HG03108 (cell line): ENCODE data around the gene HMCN2.

Experiments used
- ATAC-seq: cut with Tn5 transposase; IDR thresholded peaks from one replicate; pipeline ENCODE4 v1.9.1; 2021; ENCODE audit warnings: moderate library complexity; ENCODE audit not compliant: unreplicated experiment

The HMCN2 gene

DNA sequence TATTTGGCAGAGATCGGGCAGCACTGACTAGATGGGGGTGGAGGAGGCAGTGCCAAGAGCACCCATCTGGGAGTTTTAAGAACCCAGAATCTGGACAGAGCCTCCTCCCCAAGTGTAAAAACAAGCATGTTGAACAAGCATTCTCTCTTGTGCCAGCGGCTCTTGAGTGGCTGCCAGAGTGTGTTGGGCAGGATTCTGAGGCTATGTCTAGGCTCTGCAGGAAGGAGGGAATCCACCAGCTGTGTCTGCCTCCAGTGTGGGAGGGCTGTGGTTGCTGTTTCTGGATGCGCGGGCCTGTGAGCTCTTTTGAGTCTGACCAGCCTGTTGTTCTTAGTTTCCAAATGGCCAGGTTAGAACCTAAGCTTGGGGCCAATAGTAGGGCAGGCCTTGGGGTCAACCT is 39.8 kb downstream of the HMCN2 start:
- no peak for ATAC-seq

DNA sequence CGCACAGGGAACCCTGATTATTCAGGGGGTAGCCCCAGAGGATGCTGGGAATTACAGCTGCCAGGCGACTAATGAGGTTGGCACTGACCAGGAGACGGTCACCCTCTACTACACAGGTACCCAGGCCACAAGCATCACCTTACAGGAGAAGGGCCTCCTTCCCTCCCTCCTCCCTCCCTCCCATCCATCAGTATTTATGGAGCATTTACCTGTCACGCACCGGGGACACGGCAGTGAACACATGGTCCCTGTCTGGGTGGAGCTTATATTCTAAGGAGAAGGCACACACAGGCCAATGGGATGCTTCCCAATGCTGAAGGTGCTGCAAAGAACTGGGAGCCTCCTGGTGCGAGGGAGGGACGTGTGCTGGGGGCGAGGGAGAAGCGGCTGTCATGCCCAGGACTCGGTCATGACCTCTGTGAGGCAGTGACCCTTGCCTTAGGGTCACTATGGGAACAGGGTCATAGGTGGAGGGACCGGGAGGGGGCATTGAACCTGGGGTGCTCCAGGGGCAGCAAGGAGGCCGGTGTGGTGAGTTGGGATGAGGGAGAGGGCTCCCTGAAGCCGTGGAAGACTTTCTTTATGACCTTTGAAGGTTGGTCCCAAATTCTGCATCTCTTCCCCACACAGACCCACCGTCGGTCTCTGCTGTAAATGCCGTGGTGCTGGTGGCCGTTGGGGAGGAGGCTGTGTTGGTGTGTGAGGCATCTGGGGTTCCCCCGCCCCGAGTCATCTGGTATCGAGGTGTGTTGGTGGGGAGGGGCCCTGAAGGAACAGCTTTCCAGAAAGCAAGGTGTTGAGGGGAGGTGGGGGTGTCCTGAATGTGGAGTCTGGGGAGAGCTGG is 41.5 kb downstream of the HMCN2 start:
- no peak for ATAC-seq

DNA sequence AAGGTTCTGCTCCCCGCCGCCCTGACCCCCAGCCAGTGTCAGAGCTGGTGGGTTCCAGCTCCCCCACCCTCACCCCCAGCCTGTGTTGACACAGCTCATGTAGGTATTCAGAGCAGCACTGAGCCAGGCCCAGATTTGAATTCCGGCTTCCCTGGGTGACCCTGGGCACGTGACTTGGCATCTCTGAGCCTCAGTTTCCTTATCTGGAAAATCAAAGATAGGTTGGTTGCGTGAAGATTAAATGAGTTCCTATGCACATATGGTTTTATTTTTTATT is 42.0 kb downstream of the HMCN2 start:
- no peak for ATAC-seq

- no peak for ATAC-seq
Measured at GRCh38 chr9:130308081-130308571, 42.6 kb downstream of the HMCN2 start.

DNA sequence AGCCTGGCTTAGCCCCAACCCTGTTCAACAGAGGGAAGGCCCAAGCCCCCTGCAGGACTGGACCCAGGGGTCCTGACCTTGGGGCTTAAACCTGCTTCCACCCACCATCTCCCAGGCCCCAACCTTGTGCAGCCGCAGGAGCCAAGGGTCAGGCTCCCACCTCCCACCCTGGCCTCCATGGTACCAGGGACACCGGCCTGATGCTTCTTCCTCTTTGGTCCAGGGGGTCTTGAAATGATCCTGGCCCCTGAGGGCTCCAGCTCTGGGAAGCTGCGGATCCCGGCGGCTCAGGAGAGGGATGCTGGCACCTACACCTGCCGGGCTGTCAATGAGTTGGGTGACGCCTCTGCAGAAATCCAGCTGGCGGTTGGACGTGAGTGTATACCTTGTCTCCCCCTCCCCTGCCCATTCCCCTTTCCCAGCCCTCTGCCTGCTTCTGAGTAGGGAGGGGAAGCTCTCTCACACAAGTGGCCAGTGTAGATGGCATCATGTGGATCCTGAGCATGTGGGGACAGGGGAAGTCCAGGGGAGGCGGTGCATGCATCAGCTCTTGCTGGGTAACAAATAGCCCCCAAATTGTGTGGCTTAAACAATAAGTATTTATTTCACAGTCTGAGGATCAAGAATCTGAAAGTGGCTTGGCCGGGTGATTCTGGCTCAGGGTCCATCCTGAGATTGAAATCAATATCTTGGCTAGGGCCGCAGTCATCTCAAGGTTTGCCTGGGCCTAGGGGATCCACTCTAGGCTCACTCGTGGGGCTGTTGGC is 44.3 kb downstream of the HMCN2 start:
- no peak for ATAC-seq

GRCh38 chr9:130310456-130310855 is 44.9 kb downstream of the HMCN2 start:
- ATAC-seq = no peak

GRCh38 chr9:130311003-130311402 is 45.4 kb downstream of the HMCN2 start:
- ATAC-seq = no peak

- no peak for ATAC-seq
Measured at GRCh38 chr9:130311408-130312140, 46.0 kb downstream of the HMCN2 start.

DNA sequence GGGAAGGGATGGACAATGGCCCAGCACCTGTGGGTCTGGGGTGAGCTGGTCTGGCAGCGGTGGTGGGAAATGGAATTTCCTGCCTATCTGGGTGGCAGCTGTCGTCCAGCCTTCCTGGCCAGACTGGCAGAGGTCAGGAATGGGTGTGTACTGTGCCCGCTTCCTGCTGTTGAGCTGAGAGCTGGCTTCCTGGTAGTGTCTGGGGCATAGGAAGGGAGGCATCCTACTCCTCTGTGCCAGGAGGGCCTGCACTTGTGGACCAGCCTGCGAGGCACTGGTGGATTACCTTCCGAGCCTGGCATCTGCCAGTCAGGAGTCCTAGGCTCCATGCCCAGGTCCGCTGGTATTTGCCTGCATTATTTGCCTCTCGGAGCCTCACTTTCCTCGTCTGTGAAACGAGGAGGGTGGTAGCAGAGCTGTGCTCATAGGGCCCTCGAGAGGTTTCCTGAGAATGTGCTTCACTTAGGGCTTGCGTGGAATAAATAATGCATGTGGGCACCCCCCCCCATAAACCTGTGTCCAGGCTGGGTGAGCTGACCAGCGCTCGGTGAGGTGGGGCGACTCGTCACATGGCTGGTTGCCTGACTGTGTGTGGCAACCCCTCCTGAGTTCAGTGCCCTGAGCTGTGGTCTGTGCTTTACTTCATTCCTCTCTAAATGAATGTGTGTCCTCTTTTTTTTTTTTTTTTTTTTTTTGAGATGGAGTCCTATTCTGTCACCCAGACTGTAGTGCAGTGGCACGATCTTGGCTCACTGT is 47.7 kb downstream of the HMCN2 start:
- no peak for ATAC-seq

DNA sequence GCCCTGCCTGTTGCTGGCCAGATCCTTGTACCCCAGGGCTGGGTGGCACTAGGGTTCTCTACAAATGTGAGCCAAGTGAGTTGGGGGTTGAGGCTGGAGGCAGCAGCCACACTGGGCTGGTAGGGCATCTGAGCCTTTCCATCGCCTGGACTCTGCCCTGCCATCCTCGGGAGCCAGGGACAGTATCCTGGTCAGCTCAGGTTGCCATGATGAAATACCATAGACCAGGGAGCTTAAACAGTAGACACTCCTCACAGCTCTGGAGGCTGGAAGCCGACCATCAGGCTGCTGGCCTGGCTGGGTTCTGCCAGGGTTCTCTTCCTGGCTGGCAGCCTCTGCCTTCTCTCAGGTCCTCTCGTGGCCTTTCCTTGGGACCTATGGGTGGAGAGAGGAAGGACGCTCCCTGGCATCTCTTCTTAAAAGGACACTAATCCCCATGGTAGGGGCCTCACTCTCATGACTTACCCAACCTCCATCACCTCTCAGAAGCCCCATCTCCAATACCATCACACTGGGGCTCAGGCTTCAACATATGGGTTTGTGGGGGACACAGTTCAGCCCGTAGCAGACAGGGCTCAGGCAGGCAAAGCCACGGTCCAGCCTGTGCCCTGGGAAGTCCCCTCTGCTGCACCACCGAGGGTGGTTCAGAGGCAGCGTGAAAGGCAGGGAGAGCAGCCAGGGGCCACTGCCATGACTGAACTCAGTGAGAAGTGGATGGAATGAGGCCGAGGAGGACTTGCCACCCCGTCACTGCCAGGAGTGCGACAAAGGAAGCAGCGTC is 50.1 kb downstream of the HMCN2 start:
- ATAC-seq = no peak

- no peak for ATAC-seq
Measured at GRCh38 chr9:130316430-130316829, 50.9 kb downstream of the HMCN2 start.

GRCh38 chr9:130319300-130319699 is 53.7 kb downstream of the HMCN2 start:
- ATAC-seq = no peak

DNA sequence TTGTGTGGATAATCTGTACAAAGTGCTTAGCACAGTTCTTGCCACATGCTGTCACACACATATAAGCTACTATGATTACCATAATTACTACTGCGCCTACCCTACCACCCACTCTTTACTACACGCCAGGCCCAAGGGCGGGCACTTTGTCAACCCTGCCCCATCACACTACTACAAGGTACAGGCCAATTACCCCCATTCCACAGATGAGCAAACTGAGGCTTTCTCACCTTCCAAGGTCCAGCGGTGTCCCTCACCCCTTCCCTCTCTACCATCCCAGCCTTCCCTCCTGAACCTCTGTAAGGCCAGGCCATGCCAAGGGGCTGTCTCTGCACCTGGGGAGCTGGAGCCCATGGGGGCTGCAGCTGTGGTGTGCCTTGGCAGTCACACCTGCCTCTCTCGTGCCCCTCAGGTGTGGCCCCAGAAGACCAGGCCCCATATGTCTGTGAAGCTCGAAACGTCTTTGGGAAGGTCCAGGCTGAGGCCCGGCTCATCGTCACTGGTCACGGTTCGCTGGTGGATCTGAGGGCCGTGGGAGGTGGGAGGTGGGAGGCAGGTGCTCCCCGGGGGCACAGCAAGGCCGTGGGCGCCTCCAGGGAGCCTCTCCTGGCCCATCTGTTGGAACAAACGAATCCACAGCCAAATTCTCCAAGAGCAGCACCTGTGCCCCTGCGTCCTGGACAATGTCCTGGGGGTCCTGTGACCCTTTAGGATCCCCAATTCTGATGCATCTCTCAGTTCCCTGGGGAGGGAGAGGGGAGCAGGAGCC is 54.6 kb downstream of the HMCN2 start:
- no peak for ATAC-seq

DNA sequence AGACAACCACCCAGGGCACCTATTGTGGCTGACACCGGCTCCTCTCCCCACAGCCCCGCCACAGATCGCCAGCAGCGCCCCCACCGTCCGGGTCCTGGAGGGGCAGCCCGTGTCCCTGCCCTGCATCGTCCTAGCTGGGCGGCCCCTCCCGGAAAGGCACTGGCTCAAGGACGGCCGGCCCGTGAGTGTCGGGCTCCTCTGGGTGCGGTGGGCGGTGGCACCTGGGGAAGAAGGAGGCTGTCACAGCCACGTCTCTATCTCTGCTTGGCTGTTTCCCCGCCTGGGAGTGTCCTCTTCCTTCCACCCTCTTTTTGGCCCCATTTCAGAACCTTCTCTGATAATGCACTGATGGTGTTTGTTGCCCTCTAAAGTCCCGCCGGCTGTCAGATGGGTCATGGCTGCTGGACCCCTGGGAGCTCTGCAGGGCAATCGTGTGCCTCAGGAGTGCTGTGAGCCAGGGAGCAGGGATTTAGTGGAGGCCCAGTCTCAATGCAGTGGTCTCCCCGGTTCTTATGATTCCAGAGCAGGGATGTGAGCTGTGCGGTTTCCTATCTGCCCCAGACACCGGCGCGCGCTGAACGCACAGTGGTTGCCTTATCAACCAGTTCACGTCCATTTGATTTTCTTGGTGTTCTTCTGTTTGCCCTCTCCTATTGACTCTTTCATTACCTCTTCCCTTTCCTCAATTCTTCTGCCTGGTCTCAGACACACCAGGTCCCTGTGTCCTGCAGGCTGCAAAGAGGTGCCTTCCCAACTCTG is 55.3 kb downstream of the HMCN2 start:
- ATAC-seq = no peak

DNA sequence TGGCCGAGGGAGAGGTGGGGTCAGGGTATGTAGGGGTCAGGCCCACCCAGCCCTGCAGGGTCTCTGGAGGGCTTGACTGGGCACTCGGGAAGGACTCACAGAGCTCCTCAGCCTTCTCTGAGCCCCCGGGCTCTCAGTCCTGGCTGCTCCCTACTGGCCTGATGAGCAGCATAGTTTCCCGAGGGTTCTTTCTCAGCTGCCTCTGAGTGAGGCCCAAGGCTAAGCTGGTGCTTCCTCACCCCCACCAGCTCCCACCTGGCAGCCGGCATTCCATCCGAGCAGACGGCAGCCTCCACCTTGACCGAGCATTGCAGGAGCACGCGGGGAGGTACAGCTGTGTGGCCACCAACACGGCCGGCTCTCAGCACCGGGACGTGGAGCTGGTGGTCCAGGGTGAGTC is 56.0 kb downstream of the HMCN2 start:
- no peak for ATAC-seq

DNA sequence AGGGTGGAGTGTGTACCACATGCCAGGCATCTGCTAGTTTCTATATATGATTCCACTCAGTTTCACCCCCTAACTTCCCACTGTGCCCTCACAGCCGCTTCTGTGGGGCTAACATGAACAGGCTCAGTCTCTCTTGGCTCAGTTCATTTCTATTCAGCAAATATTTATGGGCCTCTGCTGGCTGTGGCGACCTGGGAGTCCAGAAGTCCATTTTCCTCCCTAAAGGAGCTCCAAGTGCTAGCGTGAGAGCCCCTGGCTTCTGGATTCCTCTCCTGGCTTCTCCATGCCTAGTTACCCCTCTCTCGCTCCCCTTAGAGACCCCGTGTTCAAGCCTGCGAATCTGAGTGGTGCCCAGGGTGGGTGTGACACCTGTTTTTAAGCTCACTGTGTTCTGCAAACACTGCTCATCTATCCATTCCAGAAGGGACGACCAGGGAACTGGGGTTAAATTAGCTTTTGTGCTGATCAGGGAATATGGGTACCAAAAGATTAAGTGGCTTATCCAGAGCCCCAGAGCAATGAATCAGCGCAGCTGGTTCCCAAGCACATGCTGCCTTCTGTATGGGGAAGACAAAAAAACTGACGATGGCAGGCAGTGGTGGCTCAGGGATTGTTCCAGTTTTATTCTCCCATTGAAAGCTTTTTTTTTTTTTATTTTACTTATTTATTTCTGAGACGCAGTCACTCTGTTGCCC is 57.6 kb downstream of the HMCN2 start:
- no peak for ATAC-seq

GRCh38 chr9:130325921-130326320 is 60.4 kb downstream of the HMCN2 start:
- ATAC-seq = no peak
